Measurements from ENCODE around the gene FNBP1L. TPM values are rescaled to one million over a fixed set of nuclear protein-coding genes. Genes with fewer than 3 reads are reported as not detected.

The FNBP1L gene
- total and polyA plus RNA-seq, 7 donors = 5.3 to 21.4 (median 16.3) TPM

- Histone ChIP-seq H3K9me3 (no peaks in the 10 kb centered on the region), H3K27ac (no peak overlapping the region), H3K27me3 (ENCODE audit: insufficient read depth in 3 of 3, low read length in 2 of 3) (no peaks in the 10 kb centered on the region), H3K36me3 (ENCODE audit: insufficient read depth in 1 of 2, low read depth in 1 of 2) (no peaks in the 10 kb centered on the region), H3K4me3 (no peak overlapping the region), H3K4me1 (no peaks in the 10 kb centered on the region)
- WGBS, 3 donors = 61 to 89% (median 63%) methylated on average over 3 of the region's 3 CpGs
- intact Hi-C loops (cut with DNase I) = no loop called here
- DNase-seq (no peak), ATAC-seq (no peak)
- no peak for TF ChIP-seq CTCF (IDR thresholded peaks at IDR 0.05)
Observed at GRCh38 chr1:93519199-93519829, 71.4 kb downstream of the FNBP1L start.

GRCh38 chr1:93521618-93522017 is 73.7 kb downstream of the FNBP1L start:
- no peak overlapping the region for H3K27ac ChIP-seq
- ATAC-seq = no peak
- H3K4me3 ChIP-seq = no peak overlapping the region
- H3K4me1 ChIP-seq = no peaks in the 10 kb centered on the region
- H3K9me3 ChIP-seq = no peaks in the 10 kb centered on the region
- DNase-seq = no peak
- H3K36me3 ChIP-seq (ENCODE audit: insufficient read depth in 1 of 2, low read depth in 1 of 2) = no peaks in the 10 kb centered on the region
- intact Hi-C loops (cut with DNase I) = loop anchor here in 1 of 2 donors (10.0 kb wide), 1 partner anchor 67 kb away; no protein-coding TSS in a partner anchor
- no peaks in the 10 kb centered on the region for H3K27me3 ChIP-seq (ENCODE audit: insufficient read depth in 3 of 3, low read length in 2 of 3)
- TF ChIP-seq CTCF (IDR thresholded peaks at IDR 0.05) = no peak
- WGBS, 3 donors = 92 to 99% (median 97%) methylated on average over 2 of the region's 2 CpGs

- 66 to 76% (median 75%) methylated on average over 4 of the region's 4 CpGs for whole genome bisulfite sequencing, 3 donors
- Histone ChIP-seq H3K9me3 (no peaks in the 10 kb centered on the region), H3K27ac (no peak overlapping the region), H3K27me3 (ENCODE audit: insufficient read depth in 3 of 3, low read length in 2 of 3) (no peaks in the 10 kb centered on the region), H3K36me3 (ENCODE audit: insufficient read depth in 1 of 2, low read depth in 1 of 2) (no peaks in the 10 kb centered on the region), H3K4me1 (no peaks in the 10 kb centered on the region), H3K4me3 (no peak overlapping the region)
- DNase-seq (no peak), ATAC-seq (no peak)
- intact Hi-C loops (cut with DNase I) = loop anchor here in 1 of 2 donors (10.0 kb wide), 1 partner anchor 68 kb away; no protein-coding TSS in a partner anchor
- no peak for TF ChIP-seq CTCF (IDR thresholded peaks at IDR 0.05)
Observed at GRCh38 chr1:93522721-93523120, 74.8 kb downstream of the FNBP1L start.

GRCh38 chr1:93525431-93525830 is 77.5 kb downstream of the FNBP1L start:
- Histone ChIP-seq H3K27me3 (ENCODE audit: insufficient read depth in 3 of 3, low read length in 2 of 3) (no peaks in the 10 kb centered on the region), H3K9me3 (no peaks in the 10 kb centered on the region), H3K36me3 (ENCODE audit: insufficient read depth in 1 of 2, low read depth in 1 of 2) (peaks cover 0 to 10% of the 10 kb centered on the region in 2 donors), H3K4me3 (no peak overlapping the region), H3K4me1 (no peaks in the 10 kb centered on the region), H3K27ac (no peak overlapping the region)
- DNase-seq = no peak
- no peak for TF ChIP-seq CTCF (IDR thresholded peaks at IDR 0.05)
- intact Hi-C loops (cut with DNase I) = loop anchor here in 1 of 2 donors (10.0 kb wide), 1 partner anchor 71 kb away; no protein-coding TSS in a partner anchor
- ATAC-seq = no peak
- 45 to 64% (median 59%) methylated on average over 1 of the region's 1 CpG for WGBS, 3 donors

GRCh38 chr1:93526431-93526830 is 78.5 kb downstream of the FNBP1L start:
- no peaks in the 10 kb centered on the region for H3K9me3 ChIP-seq
- intact Hi-C loops (cut with DNase I) = loop anchor here in 1 of 2 donors (10.0 kb wide), 1 partner anchor 72 kb away; no protein-coding TSS in a partner anchor
- WGBS, 3 donors = 86 to 90% (median 90%) methylated on average over 2 of the region's 2 CpGs
- no peak overlapping the region for H3K27ac ChIP-seq
- H3K4me1 ChIP-seq = no peaks in the 10 kb centered on the region
- no peaks in the 10 kb centered on the region for H3K27me3 ChIP-seq (ENCODE audit: insufficient read depth in 3 of 3, low read length in 2 of 3)
- no peak for ATAC-seq
- H3K36me3 ChIP-seq (ENCODE audit: insufficient read depth in 1 of 2, low read depth in 1 of 2) = peaks cover 0 to 16% of the 10 kb centered on the region in 2 donors
- DNase-seq = no peak
- TF ChIP-seq CTCF (IDR thresholded peaks at IDR 0.05) = no peak
- no peak overlapping the region for H3K4me3 ChIP-seq

All from psoas muscle (tissue), 8 donors.